ENCODE data around the gene DCDC2B. TPM values are rescaled to one million over a fixed set of nuclear protein-coding genes. Genes with fewer than 3 reads are reported as not detected.
A peak's percentile ranks its signal among the peaks of the same experiment; 100 is the strongest.

The DCDC2B gene
- total and polyA plus RNA-seq, 9 of the 15 experiments (the other 6 are each of a cell fraction or from before 2014, with no cell fraction given), result not detected

DNA sequence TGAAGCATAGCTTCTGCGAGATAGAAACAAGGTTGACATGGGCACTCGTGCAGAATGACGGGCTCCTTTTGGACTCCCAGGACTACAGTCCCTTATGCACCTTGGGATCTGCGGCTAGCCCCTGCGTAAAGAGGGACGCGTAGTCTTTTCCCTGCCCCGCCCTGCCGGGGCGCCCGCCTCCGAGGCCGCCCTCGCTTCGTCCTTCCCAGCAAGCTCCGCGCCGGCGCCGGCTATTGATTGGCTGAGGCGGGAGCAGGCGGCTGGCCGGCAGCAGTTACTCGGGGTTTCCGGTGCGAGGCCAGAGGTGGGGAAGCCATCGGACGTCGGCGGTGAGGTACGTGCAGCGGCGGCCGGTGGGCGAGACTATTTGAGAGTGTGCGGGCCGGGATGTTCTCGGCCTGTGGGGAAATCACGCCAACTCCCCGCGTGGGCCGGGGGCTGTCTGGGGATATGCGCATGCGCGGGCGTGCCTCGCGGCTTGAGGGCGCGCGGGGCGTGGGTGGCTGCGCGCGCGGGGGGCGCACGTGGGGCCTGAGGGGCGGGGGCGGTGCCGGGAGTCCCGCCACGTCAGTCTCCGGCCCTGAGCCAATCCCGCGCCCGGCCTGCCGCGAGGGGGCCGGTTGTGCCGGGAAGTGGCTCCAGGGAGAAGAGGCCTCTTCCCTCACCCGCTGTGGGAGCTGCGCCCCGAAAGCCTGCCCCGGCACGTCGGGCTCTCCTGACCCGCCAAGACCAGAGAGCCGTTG is 29.3 kb upstream of the DCDC2B start, which contains the start of gene TXLNA (continued):
- TF ChIP-seq, protein P1, sequence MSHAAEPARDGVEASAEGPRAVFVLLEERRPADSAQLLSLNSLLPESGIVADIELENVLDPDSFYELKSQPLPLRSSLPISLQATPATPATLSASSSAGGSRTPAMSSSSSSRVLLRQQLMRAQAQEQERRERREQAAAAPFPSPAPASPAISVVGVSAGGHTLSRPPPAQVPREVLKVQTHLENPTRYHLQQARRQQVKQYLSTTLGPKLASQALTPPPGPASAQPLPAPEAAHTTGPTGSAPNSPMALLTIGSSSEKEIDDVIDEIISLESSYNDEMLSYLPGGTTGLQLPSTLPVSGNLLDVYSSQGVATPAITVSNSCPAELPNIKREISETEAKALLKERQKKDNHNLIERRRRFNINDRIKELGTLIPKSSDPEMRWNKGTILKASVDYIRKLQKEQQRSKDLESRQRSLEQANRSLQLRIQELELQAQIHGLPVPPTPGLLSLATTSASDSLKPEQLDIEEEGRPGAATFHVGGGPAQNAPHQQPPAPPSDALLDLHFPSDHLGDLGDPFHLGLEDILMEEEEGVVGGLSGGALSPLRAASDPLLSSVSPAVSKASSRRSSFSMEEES (CRISPR knock-in tag; IDR thresholded peaks at IDR 0.05), result no peak
- peak; percentile 49 for TF ChIP-seq TAF9B (IDR thresholded peaks at IDR 0.05; ENCODE audit: partially characterized antibody)
- no peak for TF ChIP-seq ZNF444 (CRISPR knock-in tag; IDR thresholded peaks at IDR 0.05)
- peak; percentile 10; the same call in 1 of the 2 replicates for TF ChIP-seq ZBTB1 (CRISPR knock-in tag; IDR thresholded peaks at IDR 0.05; ENCODE audit: borderline replicate concordance, low read depth)
- TF ChIP-seq ZC3H4 (CRISPR knock-in tag; IDR thresholded peaks at IDR 0.05; ENCODE audit: borderline replicate concordance), result no peak
- peak; percentile 92 for TF ChIP-seq POLR2AphosphoS2 (IDR thresholded peaks at IDR 0.05; ENCODE audit: low read length)
- no peak for TF ChIP-seq NELFE (IDR thresholded peaks at IDR 0.05; ENCODE audit: insufficient read depth, insufficient read length)
- no peak for TF ChIP-seq MAFF (IDR thresholded peaks at IDR 0.05; ENCODE audit: low read length)
- TF ChIP-seq, protein P2, sequence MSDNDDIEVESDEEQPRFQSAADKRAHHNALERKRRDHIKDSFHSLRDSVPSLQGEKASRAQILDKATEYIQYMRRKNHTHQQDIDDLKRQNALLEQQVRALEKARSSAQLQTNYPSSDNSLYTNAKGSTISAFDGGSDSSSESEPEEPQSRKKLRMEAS (CRISPR knock-in tag; IDR thresholded peaks at IDR 0.05), result peak; percentile 89; the same call in 1 of the 2 replicates
- no peak for TF ChIP-seq CSDE1 (IDR thresholded peaks at IDR 0.05)
- TF ChIP-seq, protein P3, sequence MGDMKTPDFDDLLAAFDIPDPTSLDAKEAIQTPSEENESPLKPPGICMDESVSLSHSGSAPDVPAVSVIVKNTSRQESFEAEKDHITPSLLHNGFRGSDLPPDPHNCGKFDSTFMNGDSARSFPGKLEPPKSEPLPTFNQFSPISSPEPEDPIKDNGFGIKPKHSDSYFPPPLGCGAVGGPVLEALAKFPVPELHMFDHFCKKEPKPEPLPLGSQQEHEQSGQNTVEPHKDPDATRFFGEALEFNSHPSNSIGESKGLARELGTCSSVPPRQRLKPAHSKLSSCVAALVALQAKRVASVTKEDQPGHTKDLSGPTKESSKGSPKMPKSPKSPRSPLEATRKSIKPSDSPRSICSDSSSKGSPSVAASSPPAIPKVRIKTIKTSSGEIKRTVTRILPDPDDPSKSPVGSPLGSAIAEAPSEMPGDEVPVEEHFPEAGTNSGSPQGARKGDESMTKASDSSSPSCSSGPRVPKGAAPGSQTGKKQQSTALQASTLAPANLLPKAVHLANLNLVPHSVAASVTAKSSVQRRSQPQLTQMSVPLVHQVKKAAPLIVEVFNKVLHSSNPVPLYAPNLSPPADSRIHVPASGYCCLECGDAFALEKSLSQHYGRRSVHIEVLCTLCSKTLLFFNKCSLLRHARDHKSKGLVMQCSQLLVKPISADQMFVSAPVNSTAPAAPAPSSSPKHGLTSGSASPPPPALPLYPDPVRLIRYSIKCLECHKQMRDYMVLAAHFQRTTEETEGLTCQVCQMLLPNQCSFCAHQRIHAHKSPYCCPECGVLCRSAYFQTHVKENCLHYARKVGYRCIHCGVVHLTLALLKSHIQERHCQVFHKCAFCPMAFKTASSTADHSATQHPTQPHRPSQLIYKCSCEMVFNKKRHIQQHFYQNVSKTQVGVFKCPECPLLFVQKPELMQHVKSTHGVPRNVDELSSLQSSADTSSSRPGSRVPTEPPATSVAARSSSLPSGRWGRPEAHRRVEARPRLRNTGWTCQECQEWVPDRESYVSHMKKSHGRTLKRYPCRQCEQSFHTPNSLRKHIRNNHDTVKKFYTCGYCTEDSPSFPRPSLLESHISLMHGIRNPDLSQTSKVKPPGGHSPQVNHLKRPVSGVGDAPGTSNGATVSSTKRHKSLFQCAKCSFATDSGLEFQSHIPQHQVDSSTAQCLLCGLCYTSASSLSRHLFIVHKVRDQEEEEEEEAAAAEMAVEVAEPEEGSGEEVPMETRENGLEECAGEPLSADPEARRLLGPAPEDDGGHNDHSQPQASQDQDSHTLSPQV (IDR thresholded peaks at IDR 0.05), result peak; percentile 99
- TF ChIP-seq ZNF431 (CRISPR knock-in tag; IDR thresholded peaks at IDR 0.05), result 0 out of 2 replicates have a peak, but pooled peaks have one; percentile 65
- no peak for TF ChIP-seq PYGO2 (tag; IDR thresholded peaks at IDR 0.05)
- TF ChIP-seq CHCHD3 (CRISPR knock-in tag; IDR thresholded peaks at IDR 0.05), result no peak
- TF ChIP-seq ZNF316 (IDR thresholded peaks at IDR 0.05), result no peak
- TF ChIP-seq, protein P4, sequence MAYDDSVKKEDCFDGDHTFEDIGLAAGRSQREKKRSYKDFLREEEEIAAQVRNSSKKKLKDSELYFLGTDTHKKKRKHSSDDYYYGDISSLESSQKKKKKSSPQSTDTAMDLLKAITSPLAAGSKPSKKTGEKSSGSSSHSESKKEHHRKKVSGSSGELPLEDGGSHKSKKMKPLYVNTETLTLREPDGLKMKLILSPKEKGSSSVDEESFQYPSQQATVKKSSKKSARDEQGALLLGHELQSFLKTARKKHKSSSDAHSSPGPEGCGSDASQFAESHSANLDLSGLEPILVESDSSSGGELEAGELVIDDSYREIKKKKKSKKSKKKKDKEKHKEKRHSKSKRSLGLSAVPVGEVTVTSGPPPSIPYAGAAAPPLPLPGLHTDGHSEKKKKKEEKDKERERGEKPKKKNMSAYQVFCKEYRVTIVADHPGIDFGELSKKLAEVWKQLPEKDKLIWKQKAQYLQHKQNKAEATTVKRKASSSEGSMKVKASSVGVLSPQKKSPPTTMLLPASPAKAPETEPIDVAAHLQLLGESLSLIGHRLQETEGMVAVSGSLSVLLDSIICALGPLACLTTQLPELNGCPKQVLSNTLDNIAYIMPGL (CRISPR knock-in tag; IDR thresholded peaks at IDR 0.05), result peak; percentile 82

Data from K562 (cell line).